ENCODE results near the gene SAMD8.
"Not testable (repeated sequence)": the region's sequence is repeated elsewhere in the genome, so short reads cannot be mapped to it uniquely, and the experiment has no call there.

The SAMD8 gene

DNA sequence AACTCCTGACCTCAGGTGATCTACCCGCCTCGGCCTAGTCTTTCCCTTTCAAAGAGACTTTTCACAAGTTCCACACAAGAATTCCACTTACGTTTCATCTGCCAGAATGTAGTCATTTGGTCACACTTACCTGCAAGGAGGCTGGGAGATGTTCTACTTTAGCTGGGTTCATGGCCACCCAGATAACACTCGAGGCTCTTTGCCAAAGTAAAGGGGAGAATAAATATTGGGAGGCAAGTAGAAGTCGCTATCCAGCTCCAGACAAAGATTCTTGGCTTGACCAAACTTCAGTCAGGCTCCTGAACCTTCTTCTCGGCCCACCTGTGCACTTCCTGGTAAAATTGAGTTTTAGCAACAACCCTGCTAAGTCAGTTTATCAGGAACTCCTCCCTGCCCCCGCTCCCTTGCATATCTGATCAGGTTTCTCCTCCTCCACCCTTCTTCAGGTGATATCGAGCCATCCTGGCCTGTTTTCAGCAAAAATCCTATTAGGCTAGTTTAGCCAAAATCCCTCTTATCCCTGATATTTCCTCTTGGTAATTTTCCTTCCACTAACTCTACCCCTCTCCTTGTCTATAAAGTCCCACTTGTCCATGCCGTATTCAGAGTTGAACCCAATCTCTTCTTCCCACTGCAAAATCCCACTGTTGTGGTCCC, 25.1 kb upstream of the SAMD8 start:
- DNase-seq, result no peak

DNA sequence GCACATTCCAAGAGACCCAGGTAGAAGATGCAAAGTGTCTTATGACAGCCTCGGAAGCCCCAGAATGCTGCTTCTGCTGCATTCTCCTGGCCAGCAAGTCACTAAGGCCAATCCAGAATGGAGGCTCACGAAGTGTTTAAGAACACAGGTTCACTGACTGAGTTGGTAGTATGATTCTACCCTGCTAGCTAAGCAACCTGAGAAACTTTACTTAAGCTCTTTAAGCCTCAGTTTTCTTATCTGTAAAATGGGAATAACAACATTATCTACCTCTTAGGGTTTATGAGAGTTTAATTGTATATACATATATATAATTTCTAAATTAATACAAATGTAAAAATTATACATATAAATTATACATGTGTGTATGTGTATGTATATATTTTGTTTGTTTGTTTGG, 22.8 kb upstream of the SAMD8 start:
- DNase-seq, result no peak

DNA sequence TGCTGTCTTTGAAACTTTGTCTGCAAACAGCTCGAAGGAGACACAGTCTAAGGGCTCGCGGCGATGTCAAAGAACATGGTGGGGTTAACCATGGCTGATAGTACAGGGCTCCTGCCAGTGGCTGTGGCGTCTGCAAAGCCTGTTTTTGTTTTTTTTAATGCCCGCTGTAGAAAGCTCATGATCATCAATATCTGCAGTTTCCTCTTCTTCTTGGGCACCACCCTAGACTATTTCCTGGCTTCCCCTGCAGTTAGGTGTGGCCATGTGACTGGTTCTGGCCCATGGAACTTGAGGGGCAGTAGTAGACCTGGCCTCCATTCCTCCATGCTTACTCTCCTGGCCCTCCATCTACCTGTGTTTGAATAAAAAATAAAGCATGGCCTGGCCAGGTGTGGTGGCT, 21.8 kb upstream of the SAMD8 start:
- no peak for DNase-seq

DNA sequence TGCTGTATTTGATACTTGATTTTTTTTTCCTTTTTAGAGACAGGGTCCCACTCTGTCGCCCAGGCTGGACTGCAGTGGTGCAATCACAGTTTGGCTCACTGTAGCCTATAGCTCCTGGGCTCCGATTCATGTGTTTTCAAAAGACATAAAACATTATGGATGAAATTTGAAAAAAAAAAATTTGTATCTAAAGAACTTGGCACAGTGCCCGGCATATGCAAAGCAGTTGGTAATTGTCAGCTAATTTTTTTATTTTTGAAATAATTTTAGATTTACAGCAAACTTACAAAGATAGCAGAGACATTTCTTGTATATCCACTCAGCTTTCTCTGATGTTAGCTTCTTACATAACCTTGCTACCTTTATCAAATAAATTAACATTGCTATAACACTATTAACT, 20.3 kb upstream of the SAMD8 start:
- no peak for DNase-seq

DNA sequence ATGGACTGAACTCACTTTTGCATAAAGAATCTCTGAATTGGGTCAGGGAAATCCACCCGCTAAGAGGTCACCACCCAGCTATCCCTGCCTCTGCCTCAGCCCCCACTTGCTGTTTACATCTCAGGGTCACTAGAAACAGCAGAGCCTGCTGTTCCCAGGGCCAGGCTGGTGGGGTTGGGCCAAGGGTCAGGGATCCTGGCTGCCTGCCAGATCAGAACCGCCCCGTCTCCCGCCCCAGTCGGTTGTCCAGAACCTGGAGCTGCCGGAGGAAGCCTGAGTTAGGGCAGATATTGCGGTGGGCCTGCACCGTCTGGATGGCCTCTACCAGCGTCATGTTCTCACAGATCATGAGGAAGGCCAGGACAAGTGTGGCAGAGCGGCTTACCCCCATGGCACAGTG, 17.0 kb upstream of the SAMD8 start:
- no peak for DNase-seq

DNA sequence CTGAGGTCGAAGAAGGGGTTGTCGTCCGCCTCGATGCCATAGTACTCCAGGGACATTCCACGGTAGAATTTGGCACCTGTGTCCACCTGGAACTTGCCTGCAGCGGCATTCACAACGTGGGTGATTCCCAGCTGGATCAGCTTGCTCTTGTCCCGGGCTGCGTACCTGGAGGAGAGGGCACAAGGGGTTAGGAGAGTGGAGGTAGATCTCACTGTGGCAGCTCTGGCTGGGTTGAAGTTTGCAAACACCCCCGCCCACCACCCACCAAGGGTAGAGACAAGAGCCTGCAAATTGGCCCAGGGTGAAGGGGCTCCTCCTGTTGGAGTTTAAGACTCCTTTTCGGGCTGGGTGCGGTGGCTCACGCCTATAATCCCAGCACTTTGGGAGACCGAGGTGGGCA, 15.8 kb upstream of the SAMD8 start:
- no peak for DNase-seq

DNA sequence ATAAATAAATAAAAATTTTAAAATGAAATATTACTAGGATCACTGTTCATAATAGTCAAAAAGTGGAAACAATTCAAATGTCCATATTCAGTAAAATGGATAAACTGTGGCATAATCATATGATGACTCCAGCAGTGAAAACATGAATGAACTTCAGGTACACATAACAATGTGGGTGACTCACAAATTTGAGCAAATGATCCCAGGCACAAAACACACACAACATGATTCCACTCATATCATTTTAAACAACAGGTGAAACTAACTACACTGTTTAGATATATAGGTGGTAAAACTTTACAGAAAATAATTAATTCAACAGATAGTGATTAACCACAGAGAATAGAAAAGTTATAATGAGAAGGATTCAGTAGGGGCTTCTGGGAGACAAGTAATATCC, 14.7 kb upstream of the SAMD8 start:
- DNase-seq, result no peak

DNA sequence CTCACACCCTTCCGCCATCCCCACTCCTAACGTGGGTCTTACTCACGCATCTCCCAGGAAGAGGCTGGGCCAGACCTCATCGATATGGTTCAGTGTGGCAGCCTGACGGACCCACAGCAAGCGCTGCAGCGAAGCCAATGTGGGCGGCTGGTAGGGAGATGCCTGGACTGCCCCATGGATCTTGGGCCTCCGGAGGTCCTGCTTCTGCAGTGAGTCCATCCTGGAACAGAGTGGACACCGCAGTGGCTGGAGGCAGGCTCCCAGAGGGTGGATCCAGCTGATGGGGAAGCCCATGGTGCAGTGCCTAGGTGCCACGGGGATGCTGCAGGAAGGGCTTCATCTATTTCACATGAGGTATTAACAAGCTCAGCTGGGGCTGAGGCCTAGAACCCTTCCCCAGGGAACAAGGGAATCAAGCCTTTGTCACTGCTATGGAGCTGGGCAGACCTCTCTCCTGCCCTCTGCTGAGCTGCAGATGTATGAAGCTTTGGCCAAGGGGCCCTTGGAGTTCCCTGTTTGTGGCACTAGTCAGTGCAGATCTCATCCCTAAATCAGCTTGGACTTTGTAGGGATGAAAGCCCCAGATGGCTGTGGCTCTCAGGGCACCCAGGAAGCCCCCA, 13.7 kb upstream of the SAMD8 start:
- DNase-seq, result no peak

DNA sequence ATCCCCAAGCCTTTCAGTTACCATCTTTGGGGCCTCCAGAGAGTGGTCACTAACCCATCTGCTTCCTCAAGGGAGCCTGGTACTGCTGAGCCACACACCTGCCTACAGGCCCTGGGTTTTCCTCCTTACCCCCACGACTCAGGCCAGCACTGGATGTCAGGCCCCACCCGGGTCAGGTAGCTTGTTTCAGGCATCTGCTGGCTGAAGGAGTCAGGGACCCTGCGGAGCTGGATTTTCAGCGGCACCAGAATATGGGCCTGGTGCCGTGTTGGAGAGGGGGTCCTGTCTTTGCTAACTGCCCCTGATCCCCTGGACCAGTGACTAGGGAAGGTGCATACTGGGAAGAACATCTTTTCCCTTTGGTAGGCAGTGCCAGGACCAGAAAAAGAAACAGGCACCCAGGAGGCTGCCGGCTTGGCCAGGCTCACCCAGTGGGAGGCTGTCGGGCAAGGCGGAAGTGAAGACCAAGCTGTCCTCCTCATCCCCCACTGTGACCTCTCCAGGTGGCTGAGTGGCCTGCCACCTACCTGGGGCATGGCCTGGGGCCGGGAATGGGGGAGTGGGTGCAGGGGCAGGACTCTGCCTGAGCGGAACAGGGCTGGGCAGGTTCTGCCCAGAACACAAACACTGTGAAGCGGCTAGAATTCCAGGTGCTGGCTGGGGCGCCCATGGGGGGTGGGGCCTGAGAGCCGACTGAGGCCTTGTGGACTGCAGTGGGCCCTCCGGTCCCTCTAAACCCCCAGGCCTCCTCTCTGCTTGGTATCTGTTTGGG, 12.4 kb upstream of the SAMD8 start:
- no peak for DNase-seq

DNA sequence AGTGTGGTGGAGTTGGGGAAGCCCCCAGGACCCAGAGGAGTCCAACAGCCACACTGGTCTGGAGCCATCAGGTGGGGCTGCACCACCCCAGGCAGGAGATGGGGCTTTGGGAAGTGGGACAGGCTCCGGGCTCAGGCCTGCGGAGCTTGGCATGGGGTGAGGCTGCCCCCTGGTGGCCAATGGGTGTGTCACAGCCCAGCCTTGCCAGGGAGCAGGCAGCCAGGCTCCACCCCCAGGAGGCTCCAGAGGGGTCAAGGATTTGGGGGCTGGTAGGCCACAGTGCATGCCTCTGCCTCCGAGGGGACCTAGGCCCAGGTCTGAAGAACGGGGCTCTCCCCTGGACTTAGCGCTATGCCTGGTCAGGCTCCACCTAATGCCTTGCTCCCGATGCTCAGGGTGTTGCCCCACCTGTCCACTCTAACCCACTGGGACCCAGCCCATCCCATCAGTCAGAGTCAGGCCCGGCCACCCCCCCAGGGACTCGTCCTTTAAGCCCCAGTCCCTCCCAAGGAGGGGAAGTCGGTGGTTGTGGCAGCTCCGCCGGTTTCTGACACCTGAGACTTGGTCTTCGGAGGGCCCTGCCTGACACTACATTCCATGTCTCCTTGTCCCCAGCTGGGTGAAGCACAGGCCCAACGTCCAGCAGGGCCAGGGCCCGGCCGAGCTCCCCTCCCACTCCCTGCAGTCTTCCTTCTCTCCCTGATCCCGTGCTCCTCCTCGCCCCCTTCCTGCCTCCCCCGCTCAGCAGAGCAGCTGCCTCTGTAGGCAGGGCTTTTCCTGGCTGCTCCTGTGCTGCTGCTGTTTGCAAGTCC, 11.3 kb upstream of the SAMD8 start:
- DNase-seq, result peak; percentile 74 to 77

DNA sequence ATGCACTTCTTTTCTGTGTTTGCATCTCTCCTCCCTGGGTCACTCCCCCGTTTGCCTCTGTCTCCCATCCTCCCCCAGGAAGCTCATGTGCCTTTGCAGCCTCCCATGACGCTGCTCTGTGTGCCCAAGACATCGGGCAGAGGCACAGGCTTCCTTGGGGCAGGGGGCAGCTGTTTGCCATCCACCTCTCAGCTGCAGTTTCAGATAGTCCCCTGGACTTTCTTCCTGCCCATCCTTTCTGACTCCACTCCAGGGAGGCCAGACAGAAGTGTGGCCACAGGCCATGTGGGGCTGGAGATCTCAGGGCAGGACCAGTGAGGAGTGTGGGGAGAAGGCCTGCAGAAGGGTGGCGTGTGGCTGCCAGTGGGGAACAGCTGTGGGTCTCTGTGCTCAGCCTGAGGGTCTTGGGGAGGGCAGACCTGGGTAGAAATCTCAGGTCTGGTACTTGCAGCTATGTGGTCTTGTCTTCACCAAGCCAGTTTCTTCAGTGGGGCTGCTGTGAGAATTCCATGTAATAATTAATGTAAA, 10.6 kb upstream of the SAMD8 start:
- no peak for DNase-seq

DNA sequence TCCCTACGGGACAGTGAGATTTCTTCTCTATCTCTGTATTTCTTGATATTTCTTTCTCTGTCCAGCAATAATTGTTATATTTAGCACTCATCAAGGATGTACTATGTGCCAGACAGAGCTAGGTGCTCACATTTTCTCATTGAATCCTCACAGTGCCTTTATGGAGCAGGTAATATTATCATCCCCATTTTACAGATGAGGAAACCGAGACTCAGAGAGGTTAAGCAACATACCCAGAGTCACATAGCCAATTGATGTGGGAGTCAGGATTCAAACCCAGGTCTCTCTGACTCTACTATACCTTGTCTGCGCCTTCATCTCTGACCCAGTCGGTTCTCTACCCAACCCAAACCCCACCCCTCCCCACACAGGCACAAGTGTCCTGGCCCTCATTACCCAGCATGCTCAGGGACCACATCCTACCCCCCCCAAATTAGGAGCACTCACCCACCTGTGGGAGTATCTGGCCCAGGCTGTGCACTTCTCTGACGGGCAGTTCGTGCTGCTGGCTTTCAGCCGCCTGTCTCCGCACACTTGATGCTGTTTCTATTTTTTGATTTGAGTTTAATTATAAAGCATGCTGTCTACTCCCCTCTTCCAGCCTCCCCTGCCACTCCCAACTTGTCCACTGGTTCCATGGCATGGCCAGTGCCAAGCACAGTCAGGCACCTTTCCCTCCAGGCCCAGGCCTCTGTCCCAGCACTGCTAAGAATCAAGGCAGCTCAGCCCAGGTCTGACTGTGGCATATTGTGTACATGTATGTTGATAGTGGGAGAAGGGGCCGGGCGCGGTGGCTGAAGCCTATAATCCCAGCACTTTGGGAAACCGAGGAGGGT, 9.8 kb upstream of the SAMD8 start:
- DNase-seq, result no peak

DNA sequence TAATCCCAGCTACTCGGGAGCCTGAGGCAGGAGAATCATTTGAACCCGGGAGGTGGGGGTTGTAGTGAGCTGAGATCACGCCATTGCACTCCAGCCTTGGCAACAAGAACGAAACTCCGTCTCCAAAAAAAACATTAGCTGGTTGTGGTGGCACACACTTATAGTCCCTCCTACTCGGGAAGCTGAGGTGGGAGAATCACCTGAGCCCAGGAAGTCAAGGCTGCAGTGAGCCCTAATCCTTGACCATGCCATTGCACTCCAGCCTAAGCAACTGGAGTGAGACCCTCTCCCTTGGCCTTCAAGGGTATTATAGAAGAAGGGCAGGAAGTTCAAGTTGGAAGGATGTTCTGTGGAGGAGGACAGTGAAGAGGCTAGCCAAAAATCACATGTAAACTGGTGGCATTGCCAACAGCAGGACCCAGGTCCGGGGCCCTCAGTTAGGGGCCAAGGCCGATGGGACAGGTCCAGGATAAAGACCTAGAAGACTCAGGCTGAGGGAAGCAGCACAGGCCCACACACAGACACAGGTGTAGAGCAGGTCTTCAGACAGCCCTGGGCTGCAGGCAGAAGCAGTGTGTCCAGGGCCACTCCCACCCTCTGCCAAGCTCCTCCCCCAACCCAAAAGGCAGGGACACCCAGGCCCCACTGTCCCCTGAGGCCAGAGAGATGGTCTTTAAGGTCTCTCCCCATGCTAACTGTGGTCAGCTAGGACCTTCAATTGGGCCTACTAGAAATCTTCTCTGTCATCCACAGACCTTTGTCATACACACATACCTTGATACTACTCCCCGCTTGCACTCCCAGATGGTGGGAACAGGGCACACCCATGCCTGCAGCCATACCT, 8.4 kb upstream of the SAMD8 start:
- no peak for DNase-seq

DNA sequence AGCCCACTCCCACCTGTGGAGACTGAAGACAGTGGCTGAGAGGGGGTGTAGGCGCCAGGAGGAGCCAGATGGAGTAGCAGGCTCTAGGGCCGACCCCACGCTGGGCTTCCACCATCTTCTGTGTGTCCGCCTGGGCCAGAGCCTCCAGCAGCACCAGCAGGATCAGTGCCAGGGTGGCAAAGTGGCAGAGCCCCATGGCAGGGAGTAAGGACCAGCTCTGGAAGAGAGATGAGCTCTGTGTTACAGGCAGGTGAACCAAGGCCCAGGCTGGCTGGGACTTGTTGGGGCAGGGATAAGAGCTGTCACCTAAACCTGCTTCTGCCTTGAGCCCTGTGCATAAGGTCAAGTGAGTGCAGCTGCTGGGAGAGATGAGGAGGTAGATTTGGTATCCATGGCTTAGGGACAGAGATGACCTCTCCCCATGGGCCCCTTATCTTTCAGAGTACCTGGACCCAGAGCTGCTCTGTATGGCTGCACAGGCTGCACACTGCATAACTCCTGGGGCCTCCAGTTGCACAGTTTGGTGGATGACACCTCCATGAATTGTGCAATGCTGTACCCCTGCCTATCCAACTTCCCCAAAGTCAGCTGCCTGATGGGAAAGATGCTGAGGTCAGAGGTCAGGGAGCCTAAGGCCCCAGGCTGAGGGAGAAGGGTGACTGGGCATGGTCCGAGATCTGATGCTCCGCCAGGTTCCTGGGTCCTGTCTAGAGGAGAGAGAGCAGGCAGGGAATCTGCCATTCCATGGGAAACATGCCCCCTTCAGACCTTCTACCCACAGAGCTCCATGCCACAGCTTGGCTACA, 7.4 kb upstream of the SAMD8 start:
- DNase-seq, result no peak

DNA sequence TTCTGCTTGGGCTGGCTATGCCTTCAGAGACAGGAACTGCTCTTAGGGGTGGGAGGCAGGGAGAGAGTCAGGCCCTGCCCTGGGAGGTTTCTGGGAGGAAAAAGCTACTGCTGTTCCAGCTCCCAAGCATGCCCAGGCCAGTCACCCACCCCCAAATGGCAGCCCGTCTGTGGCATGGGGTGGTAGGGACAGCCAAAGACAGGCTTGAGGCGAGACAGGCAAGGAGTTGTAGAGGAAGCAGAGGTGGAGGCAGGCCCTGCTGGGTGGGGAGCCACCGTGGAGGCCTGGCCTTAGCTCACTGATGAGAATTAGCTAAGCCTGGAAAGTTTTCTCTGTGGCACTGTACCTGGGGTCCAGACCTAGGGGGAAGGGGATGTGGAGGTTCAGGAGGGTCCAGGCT, 6.6 kb upstream of the SAMD8 start:
- no peak for DNase-seq

DNA sequence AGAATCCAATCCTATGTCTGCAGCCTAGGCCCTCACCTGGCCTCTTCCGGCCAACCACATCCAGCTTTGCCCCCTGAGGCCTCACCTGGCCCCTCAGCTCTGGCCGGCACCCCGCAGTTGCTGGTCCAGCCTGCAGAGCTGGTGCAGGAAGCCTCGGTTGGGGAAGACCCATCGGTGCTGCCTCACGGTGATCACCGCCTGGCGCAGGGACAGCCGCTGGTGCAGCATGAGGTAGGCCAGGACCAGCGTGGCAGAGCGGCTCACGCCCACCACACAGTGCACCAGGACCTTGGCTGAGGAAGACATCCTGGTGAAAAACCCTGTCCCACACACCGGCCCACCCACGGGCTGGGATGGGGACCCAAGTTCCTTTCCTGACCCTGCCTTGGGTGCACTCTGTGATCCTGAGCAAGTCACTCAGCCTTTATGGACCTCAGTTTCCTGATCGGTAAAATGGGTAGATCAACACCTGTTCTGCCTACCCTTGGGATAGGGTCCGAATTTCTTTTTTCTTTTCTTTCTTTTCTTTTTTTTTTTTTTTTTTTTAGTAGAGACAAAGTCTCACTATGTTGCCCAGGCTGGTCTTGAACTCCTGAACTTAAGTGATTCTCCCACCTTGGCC, 5.8 kb upstream of the SAMD8 start:
- DNase-seq, result no peak

DNA sequence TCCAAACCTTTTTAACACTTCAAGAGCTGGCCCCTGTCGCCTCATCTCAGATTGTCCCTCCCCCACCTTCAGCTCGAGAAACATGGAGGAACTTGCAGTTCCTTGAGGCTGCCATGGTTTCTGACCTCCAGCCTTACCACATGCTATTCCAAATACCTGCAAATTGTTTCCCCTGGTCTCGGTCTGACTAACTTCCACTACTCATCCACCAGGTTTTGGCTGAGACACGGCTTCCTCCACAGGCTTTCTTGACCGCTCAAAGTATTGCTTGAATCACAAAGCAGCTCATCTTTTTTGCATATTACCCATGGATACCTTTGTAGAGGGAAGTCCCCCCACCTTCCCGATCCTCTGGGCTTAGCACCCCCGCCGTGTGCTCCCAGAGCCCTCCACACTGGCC, 5.2 kb upstream of the SAMD8 start:
- no peak for DNase-seq

DNA sequence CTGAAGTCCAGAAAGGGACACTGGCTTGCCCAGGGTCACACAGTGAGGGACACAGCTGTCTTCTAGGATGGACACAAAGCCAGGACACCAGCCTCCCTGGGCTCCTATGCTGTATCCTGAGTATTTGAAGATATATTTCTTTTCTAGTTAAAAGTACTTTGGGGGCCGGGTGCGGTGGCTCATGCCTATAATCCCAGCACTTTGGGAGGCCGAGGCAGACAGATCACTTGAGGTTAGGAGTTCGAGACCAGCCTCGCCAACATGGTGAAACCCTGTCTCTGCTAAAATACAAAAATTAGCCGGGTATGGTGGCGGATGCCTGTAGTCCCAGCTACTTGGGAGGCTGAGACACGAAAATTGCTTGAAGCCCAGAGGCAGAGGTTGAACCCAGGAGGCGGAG, 4.6 kb upstream of the SAMD8 start:
- DNase-seq, result not testable (repeated sequence)

DNA sequence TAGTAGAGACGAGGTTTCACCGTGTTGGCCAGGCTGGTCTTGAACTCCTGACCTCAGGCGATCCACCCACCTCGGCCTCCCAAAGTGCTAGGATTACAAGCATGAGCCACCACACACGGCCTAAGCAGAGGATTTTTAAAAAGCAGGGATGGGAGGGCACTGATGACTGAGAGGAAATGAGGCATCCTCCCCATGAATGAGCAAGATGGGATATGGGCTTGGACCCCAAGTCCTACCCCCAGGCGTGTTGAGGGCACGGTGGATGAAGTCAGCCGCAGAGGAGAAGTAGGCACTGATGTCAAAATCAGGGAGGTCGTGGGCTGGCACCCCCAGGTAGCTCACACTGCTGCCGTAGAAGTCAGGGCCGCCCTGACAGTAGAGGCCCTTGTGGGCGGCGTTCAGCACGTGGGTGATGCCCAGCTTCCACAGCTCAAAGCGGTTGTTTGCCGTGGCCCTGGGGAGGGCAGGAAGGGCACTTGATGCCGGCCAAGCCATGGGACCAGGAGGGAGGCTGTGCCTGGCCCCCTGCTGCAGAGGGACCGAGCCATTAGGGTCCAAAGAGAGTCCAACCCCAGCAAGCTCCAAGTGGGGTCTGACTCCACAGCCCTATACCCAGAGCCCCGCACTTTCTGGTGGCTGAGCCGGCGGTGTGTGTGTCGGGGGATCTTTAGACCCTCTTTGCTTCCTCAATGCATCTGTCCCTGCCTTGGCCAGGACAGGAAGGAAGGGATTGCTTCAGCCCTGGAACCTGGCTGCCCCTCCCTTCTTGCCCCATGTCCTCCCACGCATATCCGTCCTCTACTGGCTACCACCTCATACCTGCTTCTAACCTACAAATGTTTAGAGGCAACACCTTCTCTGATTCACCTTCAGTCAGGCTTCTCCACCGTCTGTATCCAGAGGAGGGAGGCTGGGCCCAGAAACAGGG, 3.4 kb upstream of the SAMD8 start:
- DNase-seq, result no peak
